SIG-M5 treated with dmso at 0.1 percent for 504 hours (cell line): Measurements from ENCODE around the gene CADM3.
A peak's percentile ranks its signal among the peaks of the same experiment; 100 is the strongest.

Source experiments
- DNase-seq: peaks from one replicate; lab custom pipeline; 2025; ENCODE audit not compliant: unreplicated experiment; lab: John Stamatoyannopoulos, UW

The CADM3 gene

GRCh38 chr1:159248311-159248710, 76.9 kb downstream of the CADM3 start:
- DNase-seq = no peak

GRCh38 chr1:159250638-159251216, 79.3 kb downstream of the CADM3 start:
- peak; percentile 37 for DNase-seq
